ENCODE results near the gene UBASH3A.

- TF ChIP-seq CTCF (IDR thresholded peaks at IDR 0.05) (no peak), POLR2A (IDR thresholded peaks at IDR 0.05) (no peak)
These were observed 7.6 kb downstream of the UBASH3A start for GRCh38 chr21:42411197-42411869.
